ENCODE results near the gene PLEKHM2. TPM values are rescaled to one million over a fixed set of nuclear protein-coding genes. Genes with fewer than 3 reads are reported as not detected.

Gene PLEKHM2
- total RNA-seq, 1 donor: 132 TPM

GRCh38 chr1:15731735-15732685 lies 47.9 kb downstream of the PLEKHM2 start:
- Histone ChIP-seq H3K4me2 (ENCODE audit: insufficient read depth, low read length) (no peak overlapping the region), H3K27ac (ENCODE audit: low read depth, low read length) (no peak overlapping the region), H4K20me1 (ENCODE audit: insufficient read depth, low read length) (no peaks in the 10 kb centered on the region), H3K27me3 (ENCODE audit: insufficient read depth, low read length) (no peaks in the 10 kb centered on the region), H2AFZ (ENCODE audit: low read length) (no peak overlapping the region), H3K79me2 (ENCODE audit: insufficient read depth, low read length) (no peaks in the 10 kb centered on the region), H3K4me1 (ENCODE audit: insufficient read depth, low read length) (no peaks in the 10 kb centered on the region), H3K36me3 (ENCODE audit: insufficient read depth, low read length) (peaks cover 60% of the 10 kb centered on the region), H3K9me3 (ENCODE audit: low read depth, low read length) (no peaks in the 10 kb centered on the region), H3K4me3 (ENCODE audit: insufficient read depth, low read length) (no peak overlapping the region)
- TF ChIP-seq CTCF (IDR thresholded peaks at IDR 0.05; ENCODE audit: extremely low read depth, low read depth, low read length): no peak
- peak; percentile 84 for DNase-seq (ENCODE audit: insufficient read length, low spot score, missing footprints)

- no peaks in the 10 kb centered on the region for H3K79me2 ChIP-seq (ENCODE audit: insufficient read depth, low read length)
- no peak for TF ChIP-seq CTCF (IDR thresholded peaks at IDR 0.05; ENCODE audit: extremely low read depth, low read depth, low read length)
- H2AFZ ChIP-seq (ENCODE audit: low read length): no peak overlapping the region
- no peaks in the 10 kb centered on the region for H3K27me3 ChIP-seq (ENCODE audit: insufficient read depth, low read length)
- H3K4me3 ChIP-seq (ENCODE audit: insufficient read depth, low read length): no peak overlapping the region
- peak; percentile 82 for DNase-seq (ENCODE audit: insufficient read length, low spot score, missing footprints)
- no peak overlapping the region for H3K27ac ChIP-seq (ENCODE audit: low read depth, low read length)
- H4K20me1 ChIP-seq (ENCODE audit: insufficient read depth, low read length): no peaks in the 10 kb centered on the region
- no peaks in the 10 kb centered on the region for H3K9me3 ChIP-seq (ENCODE audit: low read depth, low read length)
- H3K4me2 ChIP-seq (ENCODE audit: insufficient read depth, low read length): no peak overlapping the region
- H3K4me1 ChIP-seq (ENCODE audit: insufficient read depth, low read length): no peaks in the 10 kb centered on the region
- H3K36me3 ChIP-seq (ENCODE audit: insufficient read depth, low read length): peaks cover 55% of the 10 kb centered on the region
Observed at GRCh38 chr1:15732686-15733081, 48.6 kb downstream of the PLEKHM2 start.

- peak; percentile 82 for DNase-seq (ENCODE audit: insufficient read length, low spot score, missing footprints)
- no peaks in the 10 kb centered on the region for H3K4me1 ChIP-seq (ENCODE audit: insufficient read depth, low read length)
- no peak for TF ChIP-seq CTCF (IDR thresholded peaks at IDR 0.05; ENCODE audit: extremely low read depth, low read depth, low read length)
- H3K79me2 ChIP-seq (ENCODE audit: insufficient read depth, low read length): no peaks in the 10 kb centered on the region
- H4K20me1 ChIP-seq (ENCODE audit: insufficient read depth, low read length): no peaks in the 10 kb centered on the region
- H3K4me3 ChIP-seq (ENCODE audit: insufficient read depth, low read length): no peak overlapping the region
- H3K27ac ChIP-seq (ENCODE audit: low read depth, low read length): no peak overlapping the region
- no peak overlapping the region for H2AFZ ChIP-seq (ENCODE audit: low read length)
- H3K27me3 ChIP-seq (ENCODE audit: insufficient read depth, low read length): no peaks in the 10 kb centered on the region
- H3K4me2 ChIP-seq (ENCODE audit: insufficient read depth, low read length): no peak overlapping the region
- H3K9me3 ChIP-seq (ENCODE audit: low read depth, low read length): no peaks in the 10 kb centered on the region
- peaks cover 50% of the 10 kb centered on the region for H3K36me3 ChIP-seq (ENCODE audit: insufficient read depth, low read length)
Observed at GRCh38 chr1:15733218-15733725, 49.2 kb downstream of the PLEKHM2 start.

- Histone ChIP-seq H3K9me3 (ENCODE audit: low read depth, low read length) (no peaks in the 10 kb centered on the region), H2AFZ (ENCODE audit: low read length) (no peak overlapping the region), H3K27me3 (ENCODE audit: insufficient read depth, low read length) (no peaks in the 10 kb centered on the region), H3K27ac (ENCODE audit: low read depth, low read length) (no peak overlapping the region), H3K4me1 (ENCODE audit: insufficient read depth, low read length) (no peaks in the 10 kb centered on the region), H3K79me2 (ENCODE audit: insufficient read depth, low read length) (no peaks in the 10 kb centered on the region), H4K20me1 (ENCODE audit: insufficient read depth, low read length) (no peaks in the 10 kb centered on the region), H3K4me3 (ENCODE audit: insufficient read depth, low read length) (no peak overlapping the region), H3K4me2 (ENCODE audit: insufficient read depth, low read length) (no peak overlapping the region), H3K36me3 (ENCODE audit: insufficient read depth, low read length) (peaks cover 44% of the 10 kb centered on the region)
- no peak for TF ChIP-seq CTCF (IDR thresholded peaks at IDR 0.05; ENCODE audit: extremely low read depth, low read depth, low read length)
- peak; percentile 87 for DNase-seq (ENCODE audit: insufficient read length, low spot score, missing footprints)
Observed at GRCh38 chr1:15733726-15734226, 49.7 kb downstream of the PLEKHM2 start.

Measured in osteoblast (primary cell).